Caco-2 (cell line): Measurements from ENCODE around the gene ABCA7. TPM values are rescaled to one million over a fixed set of nuclear protein-coding genes. Genes with fewer than 3 reads are reported as not detected.

Experiments
- BruUV-seq: library from RNA; stranded (reverse); fragments of 400-500 nt; replicated peaks from 2 replicates; lab custom pipeline; 2021; lab: Mats Ljungman, UMichigan
- CTCF ChIA-PET: fragments of 300-600 bp; sonication (Branson Sonifier 250); formaldehyde crosslinking; loops from one replicate; lab custom pipeline; 2022; ENCODE audit warnings: antibody characterized with exemption; lab: Charles Lee
- POLR2A ChIA-PET: fragments of 300-600 bp; sonication (Branson Sonifier 250); formaldehyde crosslinking; loops from one replicate; lab custom pipeline; 2022; ENCODE audit warnings: antibody characterized with exemption; lab: Charles Lee
- DNase-seq, 2 experiments: peaks; one replicate each; pipeline versions ENCODE4 v3.0.0 to v3.0.0-alpha.2; 2020 to 2022
- H3K27me3 ChIP-seq: replicated peaks from 2 replicates; pipeline ENCODE4 v1.6.0; 2011; ENCODE audit warnings: low read length; ENCODE audit not compliant: control insufficient read depth, insufficient read depth
- H3K36me3 ChIP-seq: 2 replicates; pipeline ENCODE4 v1.5.1; 2011; ENCODE audit warnings: low read length; ENCODE audit not compliant: control insufficient read depth, insufficient read depth
- H3K4me1 ChIP-seq: fragments of 250-450 bp; sonication (Bioruptor Pico); 2 replicates; pipeline ENCODE4 v1.5.1; 2020; ENCODE audit warnings: mild to moderate bottlenecking
- H3K4me3 ChIP-seq: 2 replicates; pipeline ENCODE4 v1.5.1; 2011; ENCODE audit warnings: low read depth, mild to moderate bottlenecking, control low read depth, low read length
- H3K9me3 ChIP-seq: fragments of 250-450 bp; sonication (Bioruptor Pico); 2 replicates; pipeline ENCODE4 v1.5.1; 2020; ENCODE audit warnings: mild to moderate bottlenecking, moderate library complexity
- H3K27ac Mint-ChIP-seq: one replicate; pipeline ENCODE4 v1.8.0; 2022; ENCODE audit warnings: mixed read lengths; ENCODE audit not compliant: unreplicated experiment
- H3K27me3 Mint-ChIP-seq: one replicate; pipeline ENCODE4 v1.8.0; 2022; ENCODE audit warnings: mixed read lengths; ENCODE audit not compliant: insufficient read depth, unreplicated experiment
- H3K36me3 Mint-ChIP-seq: one replicate; pipeline ENCODE4 v1.8.0; 2022; ENCODE audit warnings: mild to moderate bottlenecking, mixed read lengths; ENCODE audit not compliant: insufficient read depth, unreplicated experiment
- H3K4me1 Mint-ChIP-seq: one replicate; pipeline ENCODE4 v1.8.0; 2022; ENCODE audit warnings: low read depth, mixed read lengths; ENCODE audit not compliant: unreplicated experiment
- H3K4me3 Mint-ChIP-seq: one replicate; pipeline ENCODE4 v1.8.0; 2022; ENCODE audit warnings: mild to moderate bottlenecking, moderate library complexity, mixed read lengths; ENCODE audit not compliant: unreplicated experiment
- H3K9me3 Mint-ChIP-seq: one replicate; pipeline ENCODE4 v1.8.0; 2022; ENCODE audit warnings: mixed read lengths; ENCODE audit not compliant: unreplicated experiment
- CTCF ChIP-seq, 2 experiments: fragments of 200-600 bp in 1 of 2; IDR thresholded peaks; 1 replicate in 1 of 2; 2 replicates in 1 of 2; pipeline versions ENCODE4 v1.5.1 to v1.8.0; 2011 to 2022; ENCODE audit warnings: antibody characterized with exemption in 1 of 2, control low read depth in 1 of 2, inconsistent platforms in 1 of 2, low read depth in 1 of 2, low read length in 1 of 2, mild to moderate bottlenecking in 1 of 2, moderate library complexity in 1 of 2; ENCODE audit not compliant: insufficient read depth in 1 of 2, severe bottlenecking in 1 of 2, unreplicated experiment in 1 of 2
- intact Hi-C: fragments of 100-400 bp; cut with micrococcal nuclease; formaldehyde crosslinking; loops from one replicate; pipeline ENCODE4 v1.10.0; 2022; ENCODE audit not compliant: unreplicated experiment
- total RNA-seq: library from RNA; stranded (reverse); gene quantifications from 2 replicates; pipeline ENCODE4 v1.2.3, GENCODE V29; 2022

The ABCA7 gene
- total RNA-seq, 1 experiment from 2014 or later = 45.9 TPM

- no peaks in the 10 kb centered on the region for H3K27me3 ChIP-seq
- peak within 1 kb of the TSS; percentile 81 for H3K4me3 Mint-ChIP-seq
- H3K27ac Mint-ChIP-seq = peak within 1 kb of the TSS; percentile 95
- no peaks in the 10 kb centered on the region for H3K9me3 ChIP-seq
- H3K4me1 ChIP-seq = peaks cover 7% of the 10 kb centered on the region; the same call in 1 of the 2 replicates
- ChIA-PET CTCF (interaction anchor here (0.6 to 1.7 kb wide), 5 partner anchors 17 to 257 kb away, joined by 3 to 8 read pairs (median 3); no protein-coding TSS in a partner anchor), POLR2A (interaction anchor here (0.6 to 1.8 kb wide), 10 partner anchors 12 to 243 kb away, joined by 3 to 33 read pairs (median 5); partner anchors contain the start of genes ABCA7, ARHGAP45, CIRBP and GPX4)
- peak; percentile 81 to 88 for DNase-seq
- peak within 1 kb of the TSS; percentile 73 for H3K4me3 ChIP-seq
- peaks cover 19% of the 10 kb centered on the region for H3K4me1 Mint-ChIP-seq
- no peak for TF ChIP-seq CTCF (IDR thresholded peaks at IDR 0.05; ENCODE audit: insufficient read depth in 1 of 2, low read depth in 1 of 2, low read length in 1 of 2, severe bottlenecking in 1 of 2, unreplicated experiment in 1 of 2)
- no peaks in the 10 kb centered on the region for H3K36me3 ChIP-seq
- intact Hi-C loops = loop anchor here (10.0 kb wide), 1 partner anchor 79 kb away; the partner anchor contains the start of gene GPX4
- peaks cover 37% of the 10 kb centered on the region for H3K36me3 Mint-ChIP-seq
- TSS peak; percentile 60 for BruUV-seq
- H3K27me3 Mint-ChIP-seq = no peaks in the 10 kb centered on the region
- H3K9me3 Mint-ChIP-seq = no peaks in the 10 kb centered on the region
These were observed 13.7 kb upstream of the ABCA7 start, which contains the start of gene CNN2 for GRCh38 chr19:1025960-1026782. TSS of gene CNN2 (plus strand) at chr19:1026608. CDS start at chr19:1026662, 54 bp downstream.

DNA sequence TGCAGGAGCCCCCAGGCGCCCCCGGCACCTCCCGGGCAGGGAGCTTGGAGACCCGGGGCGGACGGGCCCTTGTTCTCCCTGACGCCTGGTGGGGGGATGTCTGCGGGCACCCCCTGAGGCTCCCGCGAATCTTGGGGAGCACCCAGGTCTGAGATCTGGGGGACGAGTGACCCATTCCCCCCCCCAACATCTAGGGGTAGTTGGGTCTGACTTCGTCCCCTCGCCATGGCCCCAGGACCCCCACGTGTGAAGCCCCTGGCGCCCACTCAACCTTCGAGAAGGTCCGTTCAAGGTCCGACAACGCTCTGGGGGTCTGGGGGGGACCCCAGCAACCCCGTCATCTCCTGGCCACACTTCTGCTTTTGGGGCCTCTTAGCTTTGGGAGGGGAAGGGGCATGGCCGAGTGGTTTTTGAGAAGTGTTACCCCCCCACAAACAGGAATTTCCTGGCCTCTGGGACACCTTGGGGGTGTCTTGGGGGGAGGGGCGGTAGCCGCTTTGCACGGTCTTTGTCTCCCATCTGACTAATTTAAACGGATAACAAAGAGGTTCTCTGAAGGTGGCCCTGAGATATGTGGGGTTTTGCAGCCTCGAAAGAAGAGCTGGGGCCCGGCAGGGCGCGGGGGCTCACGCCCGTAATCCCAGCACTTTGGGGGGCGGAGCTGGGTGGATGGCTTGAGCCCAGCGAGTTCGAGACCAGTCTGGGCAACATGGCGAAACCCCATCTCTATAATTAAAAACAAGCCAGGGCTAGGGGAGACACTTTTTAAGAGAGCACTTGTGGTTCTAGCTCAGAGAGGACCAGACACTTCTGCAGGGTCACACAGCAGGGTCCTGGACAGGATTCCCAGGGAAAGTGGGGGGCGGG, 12.9 kb upstream of the ABCA7 start:
- intact Hi-C loops = loop anchor here (10.0 kb wide), 1 partner anchor 78 kb away; the partner anchor contains the start of gene GPX4

More for the DNA sequence above, 12.9 kb upstream of the ABCA7 start:
- no peaks in the 10 kb centered on the region for H3K9me3 Mint-ChIP-seq
- no peaks in the 10 kb centered on the region for H3K27me3 Mint-ChIP-seq
- Histone ChIP-seq H3K9me3 (no peaks in the 10 kb centered on the region), H3K36me3 (no peaks in the 10 kb centered on the region; the same call in 1 of the 2 replicates), H3K4me1 (peaks cover 7% of the 10 kb centered on the region; the same call in 1 of the 2 replicates), H3K27me3 (no peaks in the 10 kb centered on the region), H3K4me3 (peak overlapping the region; percentile 73)
- POLR2A ChIA-PET = interaction anchor here (0.5 to 1.8 kb wide), 12 partner anchors 11 to 242 kb away, joined by 3 to 33 read pairs (median 5); partner anchors contain the start of genes ABCA7, ARHGAP45, CIRBP and GPX4
- peaks cover 33% of the 10 kb centered on the region for H3K36me3 Mint-ChIP-seq
- H3K27ac Mint-ChIP-seq = peak overlapping the region; percentile 76
- H3K4me1 Mint-ChIP-seq = peaks cover 13% of the 10 kb centered on the region
- DNase-seq = no peak
- peak overlapping the region; percentile 81 for H3K4me3 Mint-ChIP-seq
- TSS peak; percentile 88 for BruUV-seq
- TF ChIP-seq CTCF (IDR thresholded peaks at IDR 0.05; ENCODE audit: insufficient read depth in 1 of 2, low read depth in 1 of 2, low read length in 1 of 2, severe bottlenecking in 1 of 2, unreplicated experiment in 1 of 2) = no peak
- CTCF ChIA-PET = interaction anchor here (0.5 to 1.7 kb wide), 5 partner anchors 16 to 257 kb away, joined by 3 to 8 read pairs (median 3); no protein-coding TSS in a partner anchor
